GM19351 (cell line): ENCODE data around the gene GSE1.
A peak's percentile ranks its signal among the peaks of the same experiment; 100 is the strongest.

ENCODE experiments used
- ATAC-seq: cut with Tn5 transposase; IDR thresholded peaks from one replicate; pipeline ENCODE4 v1.9.1; 2021; ENCODE audit warnings: mild to moderate bottlenecking, moderate library complexity; ENCODE audit not compliant: unreplicated experiment

Gene GSE1

DNA sequence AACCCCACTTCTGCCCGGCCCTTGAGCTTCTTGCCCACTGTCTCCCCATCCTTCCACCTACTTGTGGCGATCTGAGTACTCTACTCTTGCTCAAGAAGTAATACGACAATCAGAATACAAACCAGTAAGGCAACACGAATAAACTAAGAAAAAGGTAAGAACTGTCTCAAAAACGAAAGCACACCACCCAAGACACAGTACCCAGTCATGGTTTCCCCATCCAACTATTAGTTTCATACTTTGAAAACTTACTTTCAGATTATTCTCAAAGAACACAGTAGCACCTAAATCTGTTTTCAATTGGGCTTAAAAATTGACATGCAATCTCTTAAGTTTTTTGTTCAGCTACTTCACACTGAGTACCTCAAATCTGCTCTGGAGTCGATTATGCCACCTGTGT lies 61.7 kb downstream of the GSE1 start:
- ATAC-seq: no peak

DNA sequence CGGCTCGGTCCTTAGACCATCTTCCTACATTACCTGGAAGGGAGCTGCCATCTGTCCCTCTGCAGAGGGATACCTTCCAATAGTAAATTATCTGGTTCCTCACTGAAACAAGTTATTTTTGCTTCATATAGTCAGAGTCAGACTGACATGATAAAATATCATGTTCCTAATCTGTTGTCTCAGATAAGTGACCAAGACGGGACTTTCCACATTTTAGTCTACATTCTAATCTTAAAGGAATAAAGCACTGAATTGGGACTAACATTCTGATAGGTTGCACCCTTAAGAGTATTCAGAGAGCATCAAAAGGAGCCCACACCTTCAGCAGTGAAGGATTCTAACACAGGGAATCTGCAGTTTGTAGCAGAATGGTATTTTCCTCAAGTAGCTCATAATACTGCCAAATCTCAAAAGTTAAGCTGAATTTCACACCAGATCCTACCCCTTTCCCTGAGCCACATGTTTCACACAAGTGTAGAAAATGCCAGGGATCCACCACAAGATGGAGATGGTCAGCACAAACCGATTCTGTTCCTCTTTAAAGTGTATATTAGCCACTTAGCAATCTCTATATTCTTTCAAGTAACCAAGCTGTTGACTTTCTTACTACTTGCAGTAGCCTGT lies 62.2 kb downstream of the GSE1 start:
- no peak for ATAC-seq

GRCh38 chr16:85676466-85676865 lies 63.3 kb downstream of the GSE1 start:
- ATAC-seq: no peak

GRCh38 chr16:85677383-85677967 lies 64.4 kb downstream of the GSE1 start:
- ATAC-seq: no peak

GRCh38 chr16:85678016-85678415 lies 64.9 kb downstream of the GSE1 start:
- no peak for ATAC-seq

- no peak for ATAC-seq
These were observed 65.7 kb downstream of the GSE1 start for GRCh38 chr16:85678821-85679220.

DNA sequence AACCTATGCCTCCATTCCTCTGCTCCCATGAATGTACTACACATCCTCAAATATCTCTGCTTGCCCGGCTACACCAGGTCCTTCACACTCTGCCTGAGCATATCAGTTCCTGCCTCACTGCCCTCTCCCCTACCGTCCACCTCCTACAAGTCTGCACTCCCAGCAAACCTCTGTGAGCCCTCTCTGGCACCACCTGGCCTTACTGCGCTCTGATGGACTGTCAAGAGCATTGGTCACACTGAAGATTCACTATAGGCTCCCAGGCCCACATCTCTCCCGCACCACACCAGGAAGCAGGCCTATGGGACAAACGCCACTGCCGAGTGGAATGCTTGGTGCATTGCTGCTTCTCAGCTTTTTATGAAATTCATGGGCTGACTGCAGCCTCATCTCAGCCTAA lies 66.7 kb downstream of the GSE1 start:
- ATAC-seq: no peak

- no peak for ATAC-seq
These were observed 67.3 kb downstream of the GSE1 start for GRCh38 chr16:85680352-85680944.

GRCh38 chr16:85681255-85681654 lies 68.1 kb downstream of the GSE1 start:
- ATAC-seq: no peak

GRCh38 chr16:85682516-85682915 lies 69.4 kb downstream of the GSE1 start:
- no peak for ATAC-seq

DNA sequence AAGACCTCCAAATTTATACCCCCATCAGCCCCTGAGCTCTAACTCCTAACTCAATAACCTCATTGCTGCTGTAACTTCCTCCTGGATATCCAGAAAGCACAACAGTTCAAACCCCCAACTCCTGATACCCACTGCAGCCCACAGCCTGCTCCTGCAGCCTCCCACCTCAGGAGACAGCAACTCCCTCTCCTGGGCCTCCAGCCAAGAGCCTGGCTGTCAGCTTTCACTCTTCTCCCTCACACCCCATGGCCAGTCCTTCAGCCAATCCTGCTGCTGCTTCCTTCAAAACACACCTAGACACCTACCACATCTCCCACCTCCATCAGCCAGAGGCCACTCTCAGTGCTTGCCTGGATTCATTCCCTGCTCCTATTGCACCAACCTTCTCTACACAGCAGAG lies 70.2 kb downstream of the GSE1 start:
- no peak for ATAC-seq

- no peak for ATAC-seq
These were observed 72.1 kb downstream of the GSE1 start for GRCh38 chr16:85685251-85685650.

GRCh38 chr16:85686912-85687591 lies 73.9 kb downstream of the GSE1 start:
- ATAC-seq: no peak

DNA sequence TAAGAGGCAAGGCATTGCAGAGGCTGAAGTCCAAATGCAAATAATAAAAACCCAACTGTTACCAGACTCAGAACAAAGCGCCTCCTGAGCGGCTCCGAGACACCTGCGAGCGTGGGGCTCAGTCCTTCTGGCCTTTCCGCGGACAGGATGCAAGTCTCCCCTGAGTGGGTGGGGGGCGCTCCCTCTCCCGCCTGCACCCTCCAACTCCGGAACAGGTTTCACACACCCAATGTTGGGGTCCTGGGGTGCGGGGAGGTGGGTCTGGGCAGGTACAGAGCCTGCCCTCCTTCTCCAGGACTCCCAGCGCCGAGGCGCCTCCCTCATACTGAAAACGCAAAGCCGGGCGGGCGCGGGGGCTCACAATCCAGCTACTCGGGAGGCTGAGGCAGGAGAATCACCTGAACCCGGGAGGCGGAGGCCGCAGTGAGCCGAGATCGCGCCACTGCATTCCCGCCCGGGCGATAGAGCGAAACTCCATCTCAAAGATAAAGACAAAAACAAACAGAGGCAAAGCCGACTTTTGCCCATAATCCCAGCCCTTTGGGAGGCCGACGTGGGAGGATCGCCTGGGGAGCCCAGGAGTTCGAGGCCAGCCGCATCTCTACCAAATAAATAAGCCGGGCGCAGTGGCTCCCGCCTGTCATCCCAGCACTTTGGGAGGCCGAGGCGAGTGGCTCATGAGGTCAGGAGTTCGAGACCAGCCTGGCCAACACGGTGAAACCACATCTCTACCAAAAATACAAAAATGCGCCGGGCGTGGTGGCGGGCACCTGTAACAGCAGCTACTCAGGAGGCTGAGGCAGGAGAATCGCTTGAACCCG lies 74.7 kb downstream of the GSE1 start:
- ATAC-seq: no peak

DNA sequence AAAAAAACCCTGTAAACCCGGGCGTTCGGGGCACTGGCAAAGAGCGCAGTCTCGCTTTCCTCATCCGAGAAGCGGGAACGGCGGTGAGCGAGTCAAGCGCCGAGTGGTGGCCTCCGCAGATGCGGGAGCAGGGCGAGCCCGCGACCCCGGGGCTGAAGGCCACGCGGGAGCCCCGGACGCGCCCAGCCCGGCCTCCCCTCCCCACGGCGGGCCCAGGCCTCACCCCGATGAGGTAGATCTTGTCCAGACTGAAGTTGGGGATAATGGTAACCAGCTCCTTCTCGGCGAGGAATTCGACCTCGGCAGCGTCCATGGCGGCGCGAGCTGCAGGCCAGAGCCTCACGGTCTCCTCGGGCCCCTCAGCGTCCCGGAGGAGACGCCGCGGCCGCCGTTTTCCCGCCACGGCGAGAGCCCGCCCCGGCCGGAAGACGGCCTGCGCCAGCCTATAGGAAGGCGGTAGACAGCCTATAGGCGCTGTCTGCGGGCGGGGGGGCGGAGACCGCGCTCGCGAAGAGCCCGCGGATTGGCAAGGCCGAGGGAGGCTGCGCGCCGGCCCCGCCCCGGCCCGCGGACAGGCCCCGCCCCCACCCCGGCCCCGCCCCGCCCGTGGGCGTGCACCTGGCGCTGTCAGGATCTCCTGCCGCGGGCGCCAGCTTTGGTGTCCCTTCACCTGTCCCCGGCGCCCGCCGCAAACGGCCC lies 75.6 kb downstream of the GSE1 start, which contains the start of gene GINS2:
TSS of gene GINS2 (minus strand) at position 369 of the 699 bp plus-strand sequence. CDS start at position 313, 56 bp downstream.
- ATAC-seq: peak; percentile 88

DNA sequence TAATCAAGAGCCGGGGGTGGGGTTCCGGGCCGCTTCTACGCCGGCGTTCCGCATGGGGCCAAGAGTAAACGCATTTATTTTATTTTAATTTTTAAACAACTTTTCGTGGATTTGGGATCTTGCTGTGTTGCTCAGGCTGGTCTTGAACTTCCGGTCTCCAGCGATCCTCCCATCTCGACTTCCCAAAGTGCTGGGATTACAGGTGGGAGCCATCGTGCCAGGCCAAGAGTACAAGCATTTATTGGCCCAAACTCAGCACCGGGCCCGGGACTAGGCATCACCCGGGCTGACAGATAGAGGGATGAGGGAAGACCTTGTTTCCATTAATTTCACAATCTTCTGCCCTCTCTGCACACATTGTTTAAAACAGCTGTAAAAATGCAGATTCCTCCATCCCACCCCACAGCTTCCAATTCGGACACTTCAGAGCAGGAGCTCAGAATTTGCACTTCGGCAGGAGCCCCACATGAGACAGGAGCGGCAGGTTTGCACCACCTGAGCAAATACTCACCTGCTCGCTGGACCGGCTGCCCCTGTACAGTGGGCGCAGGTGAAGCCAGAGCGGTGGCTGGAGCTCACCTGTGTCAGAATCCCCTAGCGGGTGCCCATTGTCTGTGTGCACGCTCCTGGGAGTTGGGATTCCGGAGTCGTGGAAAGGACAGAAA lies 76.3 kb downstream of the GSE1 start:
- ATAC-seq: no peak

DNA sequence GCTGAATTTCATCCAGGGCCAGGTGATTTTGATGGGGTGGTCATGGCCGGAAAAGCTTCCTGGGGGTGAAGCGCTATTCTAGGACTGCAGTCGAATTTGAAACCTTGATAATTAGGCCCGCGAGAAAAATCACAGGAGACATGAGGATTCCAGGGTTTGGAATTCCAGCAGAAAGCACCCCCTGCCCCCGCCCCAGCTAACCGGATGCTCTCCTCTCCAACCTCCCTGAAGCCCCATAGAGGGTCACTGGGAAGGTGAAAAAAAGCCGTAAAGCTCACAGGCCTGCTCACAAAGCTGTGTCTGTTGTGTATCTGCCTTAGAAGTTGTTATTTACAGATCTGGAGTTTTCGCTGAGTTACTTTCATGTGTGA lies 76.8 kb downstream of the GSE1 start:
- ATAC-seq: no peak

GRCh38 chr16:85690469-85691064 lies 77.4 kb downstream of the GSE1 start:
- no peak for ATAC-seq
